Astrocyte (in vitro differentiated cells and primary cell): ENCODE measurements around the gene FBXO17.

ENCODE experiments used
- CTCF ChIP-seq: IDR thresholded peaks from 2 replicates; pipeline ENCODE4 v1.5.1; 2011; ENCODE audit warnings: low read depth, mild to moderate bottlenecking, inconsistent platforms, low read length, moderate library complexity; ENCODE audit not compliant: insufficient read depth
- EZH2 ChIP-seq: IDR thresholded peaks from 2 replicates; pipeline ENCODE4 v1.6.1; 2012; ENCODE audit warnings: mild to moderate bottlenecking, low read length, inconsistent platforms; ENCODE audit not compliant: insufficient read depth

GRCh38 chr19:39017026-39017425, 41.5 kb upstream of the FBXO17 start:
- TF ChIP-seq CTCF (no peak), EZH2 (no peak)
